ENCODE measurements around the gene AMOT.

AMOT gene

DNA sequence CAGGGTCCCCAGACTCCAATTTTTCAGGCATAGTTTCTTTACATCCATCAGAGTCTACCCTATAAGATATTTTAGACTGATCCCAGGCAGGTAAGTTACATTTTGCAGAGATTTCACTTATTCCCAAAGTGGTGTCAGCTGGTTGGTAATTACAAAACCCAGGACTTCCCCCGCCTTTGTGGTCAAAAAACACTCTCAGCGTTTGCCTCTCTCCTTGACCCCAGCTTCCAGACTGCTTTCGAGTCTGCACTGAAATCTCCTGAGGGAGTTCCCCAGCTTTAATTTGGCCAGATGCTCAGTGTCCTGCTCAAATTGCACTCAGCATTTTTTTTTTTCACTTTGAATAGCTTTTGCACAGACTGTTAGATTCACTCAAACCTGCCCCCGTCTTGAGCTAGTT, 11.2 kb upstream of the AMOT start:
- peak; percentile 63 for DNase-seq (ENCODE audit: low spot score)
- TF ChIP-seq CTCF (IDR thresholded peaks at IDR 0.05; ENCODE audit: extremely low read depth, missing control alignments): no peak

DNA sequence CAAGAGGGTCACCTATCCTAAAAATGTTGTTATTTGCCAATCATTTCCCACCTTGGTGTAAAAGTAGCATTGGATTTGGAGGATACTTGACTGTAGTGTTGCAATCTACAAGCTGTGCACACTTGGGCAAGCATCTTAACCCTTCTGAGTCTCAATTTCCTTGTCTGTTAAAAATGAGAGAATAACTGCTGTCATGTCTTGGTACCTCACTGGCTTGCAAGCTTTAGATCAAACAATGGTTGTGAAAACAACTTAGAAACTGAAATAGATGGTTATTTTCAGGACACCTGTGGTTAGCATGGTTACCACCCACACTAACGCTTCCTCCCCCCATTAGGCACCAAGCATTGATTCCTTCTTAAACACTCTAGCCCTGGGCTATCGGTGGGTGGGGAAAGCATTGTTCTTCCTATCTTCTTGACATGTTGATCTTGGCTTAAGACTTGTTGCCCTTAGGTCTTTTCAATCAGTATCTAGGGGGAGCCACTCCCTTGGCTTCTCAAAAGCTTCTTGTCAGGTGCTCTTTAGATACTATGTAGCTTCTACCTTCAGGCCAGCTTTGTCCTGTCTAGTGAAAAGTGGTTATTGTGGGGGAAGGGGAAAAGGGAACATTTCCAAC, 10.6 kb upstream of the AMOT start:
- TF ChIP-seq CTCF (IDR thresholded peaks at IDR 0.05; ENCODE audit: extremely low read depth, missing control alignments): no peak
- peak; percentile 63 for DNase-seq (ENCODE audit: low spot score)

GRCh38 chrX:112849016-112849415, 8.4 kb upstream of the AMOT start:
- DNase-seq (ENCODE audit: low spot score): no peak
- no peak for TF ChIP-seq CTCF (IDR thresholded peaks at IDR 0.05; ENCODE audit: extremely low read depth, missing control alignments)

GRCh38 chrX:112846782-112847181, 6.2 kb upstream of the AMOT start:
- no peak for DNase-seq (ENCODE audit: low spot score)
- TF ChIP-seq CTCF (IDR thresholded peaks at IDR 0.05; ENCODE audit: extremely low read depth, missing control alignments): no peak

- no peak for DNase-seq (ENCODE audit: low spot score)
- TF ChIP-seq CTCF (IDR thresholded peaks at IDR 0.05; ENCODE audit: extremely low read depth, missing control alignments): no peak
These were observed 5.6 kb upstream of the AMOT start for GRCh38 chrX:112846187-112846586.

DNA sequence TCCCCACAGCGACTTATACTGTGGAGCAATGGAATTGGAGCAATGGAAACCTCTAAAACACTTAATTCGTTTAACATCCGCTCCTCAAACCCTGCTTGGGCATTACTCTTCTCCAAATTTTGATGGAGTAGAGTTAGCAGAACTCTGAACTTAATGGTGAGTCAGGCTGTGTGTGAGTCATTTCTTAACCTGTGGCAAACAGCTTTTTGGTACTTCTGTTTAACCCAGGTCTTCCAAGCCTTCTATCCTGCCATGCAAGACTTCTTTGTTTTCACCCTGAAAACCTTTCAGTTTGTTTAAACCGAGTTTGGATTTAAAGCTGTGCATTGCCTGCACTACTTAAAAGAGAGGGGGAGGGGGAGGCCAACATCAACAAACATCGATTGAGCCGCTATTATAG, 3.6 kb upstream of the AMOT start:
- no peak for DNase-seq (ENCODE audit: low spot score)
- no peak for TF ChIP-seq CTCF (IDR thresholded peaks at IDR 0.05; ENCODE audit: extremely low read depth, missing control alignments)

DNA sequence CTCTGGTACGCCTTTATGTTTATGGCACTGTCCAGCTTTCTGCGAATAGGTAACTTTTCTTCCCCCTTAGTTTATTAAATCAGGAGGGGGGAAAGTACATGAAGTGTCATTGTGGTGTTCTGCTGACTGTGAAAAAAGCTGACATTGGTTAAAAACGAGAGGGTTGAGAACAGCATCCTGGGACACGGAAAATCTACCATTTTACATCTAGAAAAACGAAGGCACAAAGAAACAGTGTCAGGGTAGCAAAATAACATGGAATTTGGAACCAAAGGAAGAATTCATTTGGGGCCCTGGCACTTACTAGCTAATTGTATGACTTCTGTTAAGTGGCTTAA, 1.2 kb upstream of the AMOT start:
- no peak for TF ChIP-seq CTCF (IDR thresholded peaks at IDR 0.05; ENCODE audit: extremely low read depth, missing control alignments)
- no peak for DNase-seq (ENCODE audit: low spot score)

Data from GM20000 (cell line).